HTERT RPE-1 (cell line): Measurements from ENCODE around the gene USF2.

ENCODE experiments used
- in situ Hi-C: fragments of 300-500 bp; cut with MboI; formaldehyde crosslinking; loops from 4 replicates; pipeline ENCODE4 v1.14.3; 2020; ENCODE audit warnings: low sequenced_read_pairs

Gene USF2

DNA sequence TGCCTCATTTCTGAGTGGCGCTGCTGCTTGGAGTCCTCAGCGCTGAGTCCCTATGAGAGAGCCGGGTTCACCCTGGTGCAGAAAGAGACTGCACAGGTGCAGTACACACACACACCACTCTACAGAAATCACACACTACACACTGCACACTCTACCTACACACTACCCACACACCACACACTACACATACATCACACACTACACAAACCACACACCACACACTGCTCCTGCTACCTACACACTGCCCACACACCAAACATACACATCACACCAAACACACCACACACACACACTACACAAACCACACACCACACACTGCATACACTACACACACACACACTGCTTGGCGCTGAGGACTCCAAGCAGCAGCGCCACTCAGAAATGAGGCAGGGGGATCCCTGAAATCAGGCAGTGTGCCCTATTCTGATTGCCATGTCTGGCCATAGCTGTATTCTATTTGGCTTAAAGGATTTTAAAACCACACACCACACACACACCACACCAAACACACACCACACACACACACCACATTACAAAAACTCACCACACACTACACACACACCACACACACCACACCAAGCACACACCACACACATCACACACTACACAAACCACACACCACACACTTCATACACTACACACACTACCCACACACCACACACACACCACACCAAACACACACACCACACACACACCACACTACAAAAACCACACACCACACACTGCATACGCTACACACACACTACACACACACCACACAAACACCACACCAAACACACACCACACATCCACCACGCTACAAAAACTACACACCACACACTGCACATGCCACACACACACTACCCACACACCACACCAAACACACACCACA is 28.1 kb downstream of the USF2 start:
- in situ Hi-C loops: no loop called here

DNA sequence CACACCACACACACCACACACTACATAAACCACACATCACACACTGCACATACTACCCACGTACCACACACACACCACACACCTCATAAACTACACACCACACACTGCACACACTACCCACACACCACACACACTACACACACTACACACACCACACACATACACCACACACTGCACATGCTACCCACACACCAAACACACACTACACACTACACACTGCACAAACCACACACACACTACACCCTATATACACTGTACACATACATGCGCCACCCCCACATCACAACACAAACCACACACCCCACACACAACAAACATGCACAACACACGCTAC is 28.7 kb downstream of the USF2 start:
- in situ Hi-C loops: no loop called here

DNA sequence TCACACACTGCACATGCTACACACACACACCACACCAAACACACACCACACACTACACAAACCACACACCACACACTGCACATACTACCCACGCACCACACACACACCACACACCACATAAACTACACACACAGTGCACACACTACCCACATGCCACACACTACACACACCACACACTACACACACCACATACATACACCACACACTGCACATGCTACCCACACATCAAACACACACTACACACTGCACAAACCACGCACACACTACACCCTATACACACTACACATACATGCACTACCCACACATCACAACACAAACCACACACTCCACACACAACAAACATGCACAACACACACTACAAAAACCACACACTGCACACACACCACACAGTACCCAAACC is 29.2 kb downstream of the USF2 start:
- in situ Hi-C loops: no loop called here

DNA sequence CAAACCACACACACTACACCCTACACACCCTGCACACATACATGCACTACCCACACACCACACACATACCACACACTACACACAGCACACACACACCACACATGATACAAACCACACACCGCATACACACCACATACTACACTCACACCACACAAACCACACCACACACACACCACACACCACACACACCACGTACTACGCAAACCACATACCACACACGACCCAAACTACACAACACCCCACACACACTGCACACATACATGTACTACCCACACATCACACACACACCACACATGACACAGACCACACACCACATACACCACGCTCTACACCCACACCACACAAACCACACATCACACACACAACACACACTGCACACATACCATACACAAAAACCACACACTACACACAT is 29.8 kb downstream of the USF2 start:
- in situ Hi-C loops: no loop called here

GRCh38 chr19:35299523-35300338 is 31.0 kb downstream of the USF2 start:
- in situ Hi-C loops: no loop called here

DNA sequence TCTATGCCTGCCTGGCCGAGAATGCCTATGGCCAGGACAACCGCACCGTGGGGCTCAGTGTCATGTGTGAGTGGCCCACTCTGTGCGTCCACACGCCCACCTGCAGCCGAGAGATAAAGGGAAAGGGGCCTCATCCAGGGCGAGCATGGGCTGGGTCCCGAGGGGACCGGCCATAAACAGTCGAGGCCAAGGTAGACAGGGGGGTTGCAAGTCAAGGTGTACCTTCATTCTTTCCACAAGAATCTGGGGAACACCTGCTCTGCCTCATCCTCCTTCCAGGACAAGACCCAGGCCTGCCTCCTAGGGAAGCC is 31.5 kb downstream of the USF2 start:
- in situ Hi-C loops: no loop called here

DNA sequence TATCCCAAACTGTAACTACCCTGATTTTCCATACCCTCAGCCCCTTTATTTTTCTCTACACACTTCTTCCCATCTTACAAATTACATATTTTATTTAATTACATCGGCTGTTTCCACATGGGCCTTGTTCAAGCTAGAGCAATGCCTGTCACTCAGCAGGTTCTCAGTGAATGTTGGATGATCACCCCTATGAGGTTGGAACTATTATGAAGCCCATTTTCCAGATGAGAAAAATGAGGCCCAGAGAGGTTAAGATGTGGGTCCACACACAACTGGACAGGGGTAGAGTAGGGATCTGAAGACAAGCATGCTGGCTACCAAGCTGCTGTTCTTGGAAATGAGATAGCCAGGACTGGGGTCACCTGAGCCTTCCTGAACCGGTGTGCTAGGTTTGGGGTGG is 33.2 kb downstream of the USF2 start:
- in situ Hi-C loops: no loop called here

DNA sequence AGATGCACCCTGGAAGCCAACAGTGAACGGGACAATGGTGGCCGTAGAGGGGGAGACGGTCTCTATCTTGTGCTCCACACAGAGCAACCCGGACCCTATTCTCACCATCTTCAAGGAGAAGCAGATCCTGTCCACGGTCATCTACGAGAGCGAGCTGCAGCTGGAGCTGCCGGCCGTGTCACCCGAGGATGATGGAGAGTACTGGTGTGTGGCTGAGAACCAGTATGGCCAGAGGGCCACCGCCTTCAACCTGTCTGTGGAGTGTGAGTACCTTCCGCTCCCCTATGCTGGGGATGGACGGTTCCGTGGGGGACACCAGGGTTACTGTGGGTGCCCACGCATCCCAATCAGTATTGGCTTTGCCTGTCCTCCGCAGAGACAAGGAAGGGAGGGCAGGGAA is 33.7 kb downstream of the USF2 start:
- in situ Hi-C loops: no loop called here

GRCh38 chr19:35303357-35303915 is 34.7 kb downstream of the USF2 start:
- in situ Hi-C loops: no loop called here

DNA sequence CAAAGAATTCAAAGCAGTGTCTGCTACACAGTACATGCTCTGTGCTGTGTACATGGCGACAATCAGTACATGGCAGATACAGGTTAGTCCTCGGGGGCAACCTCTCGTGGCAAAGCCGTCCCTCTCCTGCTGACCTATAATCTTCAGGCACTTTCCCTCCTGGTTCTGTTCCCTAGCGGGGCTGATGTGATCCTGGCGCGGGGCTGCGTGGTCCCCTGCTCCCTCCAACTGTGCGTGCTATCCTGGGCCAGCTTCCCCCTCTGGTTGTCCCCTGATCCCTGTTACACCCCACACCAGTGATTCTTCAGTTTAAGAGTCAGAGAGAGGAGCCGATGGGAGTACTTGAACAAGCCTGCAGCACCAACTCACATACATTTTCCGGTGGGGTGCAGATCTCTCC is 35.3 kb downstream of the USF2 start:
- in situ Hi-C loops: no loop called here

- in situ Hi-C loops: no loop called here
Measured at GRCh38 chr19:35305181-35305580, 36.4 kb downstream of the USF2 start.

- in situ Hi-C loops: no loop called here
Measured at GRCh38 chr19:35306473-35307246, 37.9 kb downstream of the USF2 start.

DNA sequence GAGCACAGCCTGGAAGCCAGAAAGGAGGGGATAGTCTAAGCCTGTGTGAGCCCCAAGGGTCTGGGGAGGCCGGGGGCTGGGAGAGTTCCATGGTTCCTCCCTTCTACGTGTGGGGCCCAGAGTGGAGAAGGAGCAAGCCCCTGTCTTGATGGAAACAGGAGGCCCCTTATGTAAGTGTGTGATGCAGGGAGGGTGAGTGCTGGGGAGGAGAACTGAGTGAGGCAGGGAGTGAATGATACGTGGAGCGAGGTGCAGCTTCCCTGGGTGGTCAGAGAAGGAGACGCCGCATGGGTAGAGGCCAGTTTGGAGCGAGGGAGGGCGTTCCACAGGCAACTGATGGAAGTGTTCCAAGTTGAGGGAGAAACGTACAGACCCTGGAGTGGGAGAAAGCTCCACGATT is 39.2 kb downstream of the USF2 start:
- in situ Hi-C loops: no loop called here

GRCh38 chr19:35308910-35309309 is 40.1 kb downstream of the USF2 start:
- in situ Hi-C loops: no loop called here

GRCh38 chr19:35309481-35310279 is 40.9 kb downstream of the USF2 start:
- in situ Hi-C loops: no loop called here

DNA sequence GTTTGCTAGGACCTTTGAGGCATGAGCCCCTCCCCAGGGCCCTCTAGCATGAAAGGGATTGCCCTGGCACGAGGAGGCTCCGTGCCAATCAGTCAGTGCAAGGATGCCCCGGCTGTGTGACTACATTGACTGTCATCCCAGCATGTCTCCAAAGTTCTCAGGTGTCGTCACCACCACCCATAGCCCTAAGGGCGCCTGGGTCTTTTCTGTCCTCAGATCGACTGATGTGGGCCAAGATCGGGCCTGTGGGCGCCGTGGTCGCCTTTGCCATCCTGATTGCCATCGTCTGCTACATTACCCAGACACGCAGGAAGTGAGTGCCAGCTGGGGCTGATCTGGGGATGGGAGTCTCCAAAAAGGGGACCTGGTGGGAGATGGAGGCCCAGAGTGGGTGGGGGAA is 41.6 kb downstream of the USF2 start:
- in situ Hi-C loops: no loop called here

DNA sequence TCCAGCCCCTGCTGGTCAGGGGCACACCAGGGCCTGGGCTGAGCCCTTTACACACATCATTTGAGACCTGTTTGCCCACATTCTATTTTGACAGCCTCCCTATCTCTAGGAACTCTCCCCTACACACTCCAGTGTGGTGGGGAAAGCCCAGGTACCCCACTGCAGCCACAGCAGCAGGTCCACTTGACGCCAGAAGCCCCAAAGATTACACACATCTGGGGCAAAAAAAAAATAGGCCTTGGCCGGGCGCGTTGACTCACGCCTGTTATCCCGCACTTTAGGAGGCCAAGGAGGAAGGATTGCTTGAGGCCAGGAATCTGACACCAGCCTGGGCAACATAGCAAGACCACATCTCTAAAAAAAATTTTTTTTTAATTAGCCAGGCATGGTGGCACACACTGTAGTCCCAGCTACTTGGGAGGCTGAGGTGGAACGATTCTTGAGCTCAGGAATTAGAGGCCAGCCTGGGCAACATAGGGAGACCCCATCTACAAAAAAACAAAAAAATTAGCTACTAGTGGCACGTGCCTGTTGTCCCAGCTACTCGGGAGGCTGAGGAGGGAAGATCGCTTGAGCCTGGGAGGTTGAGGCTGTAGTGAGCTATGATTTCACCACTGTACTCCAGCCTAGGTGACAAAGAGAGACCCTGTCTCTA is 42.2 kb downstream of the USF2 start:
- in situ Hi-C loops: no loop called here

GRCh38 chr19:35311901-35312665 is 43.3 kb downstream of the USF2 start:
- in situ Hi-C loops: no loop called here

- in situ Hi-C loops: no loop called here
Measured at GRCh38 chr19:35313587-35313986, 44.8 kb downstream of the USF2 start.
